ENCODE data around the gene ARL10.

- TF ChIP-seq CTCF (IDR thresholded peaks at IDR 0.05) (no peak), POLR2A (IDR thresholded peaks at IDR 0.05) (no peak)
Observed at GRCh38 chr5:176320577-176320976, 44.7 kb upstream of the ARL10 start.
